Tibial nerve (tissue), 4 donors: ENCODE results near the gene PCP2. TPM values are rescaled to one million over a fixed set of nuclear protein-coding genes. Genes with fewer than 3 reads are reported as not detected.

ENCODE experiments used
- DNase-seq, 2 donors: peaks; one replicate each; pipeline ENCODE4 v3.0.0-alpha.2; 2019; ENCODE audit warnings: low spot score in 2 of 2
- H3K27ac ChIP-seq, 4 donors: fragments of 200-600 bp; sonication (generic) in 3 of 4; one replicate each; pipeline ENCODE4 v1.5.1; 2017 to 2019; ENCODE audit warnings: mild to moderate bottlenecking in 1 of 4
- H3K27me3 ChIP-seq, 2 donors: fragments of 200-600 bp; sonication (generic) in 1 of 2; one replicate each; pipeline versions ENCODE4 v1.5.1 to v1.6.0; 2017 to 2019
- H3K36me3 ChIP-seq, 3 donors: fragments of 200-600 bp; sonication (generic); one replicate each; pipeline ENCODE4 v1.5.1; 2018 to 2019
- H3K4me1 ChIP-seq, 4 donors: fragments of 200-600 bp; sonication (generic) in 3 of 4; one replicate each; pipeline ENCODE4 v1.5.1; 2017 to 2019
- H3K4me3 ChIP-seq, 4 donors: fragments of 200-600 bp; sonication (generic) in 3 of 4; one replicate each; pipeline ENCODE4 v1.5.1; 2017 to 2019; ENCODE audit warnings: mild to moderate bottlenecking in 1 of 4, moderate library complexity in 1 of 4
- H3K9me3 ChIP-seq, 4 donors: fragments of 200-600 bp; sonication (generic) in 3 of 4; one replicate each; pipeline ENCODE4 v1.5.1; 2017 to 2019
- CTCF ChIP-seq, 5 experiments: fragments of 200-600 bp in 3 of 5; fragments of 450-650 bp in 2 of 5; sonication (generic) in 3 of 5; IDR thresholded peaks; one replicate each; pipeline ENCODE4 v1.5.1; 2016 to 2019; ENCODE audit warnings: antibody characterized with exemption in 5 of 5, mild to moderate bottlenecking in 3 of 5, moderate library complexity in 2 of 5
- EP300 ChIP-seq, 2 donors: sonication (generic); formaldehyde crosslinking; IDR thresholded peaks; one replicate each; pipeline ENCODE4 v1.6.1; 2017; ENCODE audit warnings: antibody characterized with exemption in 2 of 2, mild to moderate bottlenecking in 1 of 2
- POLR2A ChIP-seq, 2 donors: fragments of 450-650 bp; IDR thresholded peaks; one replicate each; pipeline ENCODE4 v1.6.1; 2017; ENCODE audit warnings: antibody characterized with exemption in 2 of 2, mild to moderate bottlenecking in 2 of 2, moderate library complexity in 2 of 2
- WGBS, 2 donors: methylation state at CpG; one replicate each; pipeline ENCODE4 v1.1.5; 2018; 5-methylcytosine and 5-hydroxymethylcytosine counted together
- total RNA-seq, 4 donors: library from RNA; depleted of rRNA; stranded (reverse); fragments of >200 nt; gene quantifications; one replicate each; pipeline ENCODE4 v1.1.0, GENCODE V29; 2016

PCP2 gene
- total RNA-seq, 4 donors from 2014 or later, result not detected

DNA sequence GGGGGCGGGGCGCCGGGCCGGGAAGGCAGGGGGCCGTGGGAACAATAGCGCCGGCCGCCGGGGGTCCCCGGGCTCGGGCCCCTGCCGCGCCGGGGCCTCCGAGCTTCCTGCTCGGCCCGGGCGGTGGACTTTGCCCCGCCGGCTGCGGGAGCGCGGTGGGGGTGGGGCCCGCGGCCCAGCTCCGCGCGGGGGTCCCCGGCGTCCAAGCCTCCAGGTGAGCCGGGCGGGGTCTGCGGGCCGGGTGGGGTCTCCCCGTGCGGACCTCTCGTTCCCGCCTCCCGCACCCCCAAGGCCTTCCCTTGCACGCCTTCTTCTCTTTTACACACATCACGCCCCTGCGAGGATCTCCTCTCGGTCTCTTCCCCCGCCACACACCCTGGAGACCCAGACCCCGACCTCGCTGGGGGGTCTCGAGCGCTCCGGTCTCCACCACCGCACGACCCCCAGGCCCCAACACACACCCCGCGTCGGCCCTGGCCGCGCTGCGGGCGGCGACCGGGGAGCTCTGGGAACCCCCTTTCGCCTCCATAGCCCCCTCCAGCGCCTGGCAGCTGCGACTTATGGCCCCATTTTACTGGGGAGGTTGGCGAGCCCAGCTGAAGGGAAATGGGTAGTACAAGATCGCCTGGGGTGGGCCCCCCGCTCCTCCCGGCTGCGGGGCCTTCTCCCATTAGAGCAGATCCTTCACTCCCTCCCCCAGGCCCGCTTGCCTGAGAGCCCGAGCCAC, 37.1 kb downstream of the PCP2 start:
- Histone ChIP-seq H3K4me1 (peaks cover 0 to 10% (median 2%) of the 10 kb centered on the region in 4 donors), H3K27ac (peak overlapping the region in 1 of 4 donors; percentile 34), H3K4me3 (peak overlapping the region in 2 of 4 donors; percentile 24 to 26), H3K36me3 (no peaks in the 10 kb centered on the region), H3K27me3 (peaks cover 0 to 58% of the 10 kb centered on the region in 2 donors), H3K9me3 (no peaks in the 10 kb centered on the region)
- WGBS, 2 donors, result 1 to 6% methylated on average over 26 to 46 of the region's 70 CpGs
- DNase-seq, result no peak
- TF ChIP-seq CTCF (IDR thresholded peaks at IDR 0.05) (no peak), POLR2A (IDR thresholded peaks at IDR 0.05) (no peak), EP300 (IDR thresholded peaks at IDR 0.05) (no peak)

DNA sequence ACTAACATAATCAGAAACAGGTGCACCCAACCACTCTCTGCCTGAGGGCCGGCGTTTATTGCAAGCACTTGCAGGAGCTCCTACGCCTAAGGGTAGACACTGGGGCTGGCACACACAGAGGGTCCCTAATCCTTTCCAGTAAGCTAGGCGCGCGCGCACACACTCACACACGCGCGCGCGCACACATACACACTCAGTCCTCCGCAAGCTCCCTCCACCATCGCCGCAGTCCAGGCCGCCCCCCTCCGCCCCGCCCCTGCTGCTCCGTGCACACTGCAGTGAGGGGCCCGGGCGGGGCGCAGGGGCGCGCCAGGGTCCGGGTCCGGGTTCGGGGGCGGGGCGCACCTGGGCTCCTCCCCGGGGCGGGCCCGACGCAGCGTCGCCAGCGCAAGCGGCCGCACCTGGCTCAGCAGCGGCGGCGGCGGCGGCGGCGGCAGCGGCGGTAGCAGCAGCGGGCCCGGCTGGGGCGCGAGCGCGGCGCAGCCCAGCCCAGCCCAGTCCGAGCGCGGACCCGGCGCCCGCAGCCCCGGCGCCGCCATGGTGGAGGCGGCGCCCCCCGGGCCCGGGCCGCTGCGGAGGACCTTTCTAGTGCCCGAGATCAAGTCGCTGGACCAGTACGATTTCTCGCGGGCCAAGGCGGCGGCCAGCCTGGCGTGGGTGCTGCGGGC, 37.9 kb downstream of the PCP2 start, which contains the start of gene CAMSAP3:
Gene CAMSAP3 (plus strand): TSS at position 398 of the 668 bp plus-strand sequence. CDS start 140 bp downstream, at position 538.
- Histone ChIP-seq H3K9me3 (no peaks in the 10 kb centered on the region), H3K27ac (peak within 1 kb of the TSS in 1 of 4 donors; percentile 34), H3K4me1 (peaks cover 0 to 10% (median 2%) of the 10 kb centered on the region in 4 donors), H3K27me3 (peaks cover 0 to 58% of the 10 kb centered on the region in 2 donors), H3K36me3 (no peaks in the 10 kb centered on the region), H3K4me3 (peak within 1 kb of the TSS in 2 of 4 donors; percentile 24 to 26)
- no peak for DNase-seq
- no peak for TF ChIP-seq POLR2A (IDR thresholded peaks at IDR 0.05)
- TF ChIP-seq EP300 (IDR thresholded peaks at IDR 0.05), result no peak
- TF ChIP-seq CTCF (IDR thresholded peaks at IDR 0.05), result no peak
- WGBS, 2 donors, result 2 to 3% methylated on average over 19 to 45 of the region's 78 CpGs

GRCh38 chr19:7590256-7590655, 43.3 kb downstream of the PCP2 start:
- no peaks in the 10 kb centered on the region for H3K36me3 ChIP-seq
- TF ChIP-seq POLR2A (IDR thresholded peaks at IDR 0.05) (no peak), CTCF (IDR thresholded peaks at IDR 0.05) (no peak), EP300 (IDR thresholded peaks at IDR 0.05) (no peak)
- H3K27ac ChIP-seq, result no peak overlapping the region
- no peak for DNase-seq
- WGBS, 2 donors, result 39 to 46% methylated on average over 6 to 7 of the region's 8 CpGs
- H3K4me3 ChIP-seq, result no peak overlapping the region
- H3K9me3 ChIP-seq, result no peaks in the 10 kb centered on the region
- no peaks in the 10 kb centered on the region for H3K4me1 ChIP-seq
- H3K27me3 ChIP-seq, result peaks cover 0 to 26% of the 10 kb centered on the region in 2 donors

GRCh38 chr19:7589822-7590221, 43.7 kb downstream of the PCP2 start:
- Histone ChIP-seq H3K36me3 (no peaks in the 10 kb centered on the region), H3K4me3 (no peak overlapping the region), H3K9me3 (no peaks in the 10 kb centered on the region), H3K27me3 (peaks cover 0 to 22% of the 10 kb centered on the region in 2 donors), H3K27ac (no peak overlapping the region), H3K4me1 (no peaks in the 10 kb centered on the region)
- WGBS, 2 donors, result 92% methylated on average over 7 of the region's 7 CpGs
- no peak for TF ChIP-seq EP300 (IDR thresholded peaks at IDR 0.05)
- no peak for TF ChIP-seq POLR2A (IDR thresholded peaks at IDR 0.05)
- TF ChIP-seq CTCF (IDR thresholded peaks at IDR 0.05), result no peak
- DNase-seq, result no peak

- H3K27ac ChIP-seq, result no peak overlapping the region
- no peaks in the 10 kb centered on the region for H3K27me3 ChIP-seq
- no peaks in the 10 kb centered on the region for H3K36me3 ChIP-seq
- no peak for DNase-seq
- no peak overlapping the region for H3K4me3 ChIP-seq
- no peaks in the 10 kb centered on the region for H3K4me1 ChIP-seq
- 62 to 67% methylated on average over 11 of the region's 11 CpGs for WGBS, 2 donors
- TF ChIP-seq EP300 (IDR thresholded peaks at IDR 0.05), result no peak
- TF ChIP-seq POLR2A (IDR thresholded peaks at IDR 0.05), result no peak
- no peak for TF ChIP-seq CTCF (IDR thresholded peaks at IDR 0.05)
- no peaks in the 10 kb centered on the region for H3K9me3 ChIP-seq
Observed at GRCh38 chr19:7582446-7582845, 51.1 kb downstream of the PCP2 start.
